ENCODE results near the gene GNG14. TPM values are rescaled to one million over a fixed set of nuclear protein-coding genes. Genes with fewer than 3 reads are reported as not detected.

Gene GNG14
- total and polyA plus RNA-seq, 2 of the 13 experiments (the other 11 are each of a cell fraction or from before 2014, with no cell fraction given), result not detected

GRCh38 chr19:12666265-12667048 lies 21.3 kb upstream of the GNG14 start, which contains the start of the genes MAN2B1 and WDR83 (continued):
- TF ChIP-seq, protein P1, sequence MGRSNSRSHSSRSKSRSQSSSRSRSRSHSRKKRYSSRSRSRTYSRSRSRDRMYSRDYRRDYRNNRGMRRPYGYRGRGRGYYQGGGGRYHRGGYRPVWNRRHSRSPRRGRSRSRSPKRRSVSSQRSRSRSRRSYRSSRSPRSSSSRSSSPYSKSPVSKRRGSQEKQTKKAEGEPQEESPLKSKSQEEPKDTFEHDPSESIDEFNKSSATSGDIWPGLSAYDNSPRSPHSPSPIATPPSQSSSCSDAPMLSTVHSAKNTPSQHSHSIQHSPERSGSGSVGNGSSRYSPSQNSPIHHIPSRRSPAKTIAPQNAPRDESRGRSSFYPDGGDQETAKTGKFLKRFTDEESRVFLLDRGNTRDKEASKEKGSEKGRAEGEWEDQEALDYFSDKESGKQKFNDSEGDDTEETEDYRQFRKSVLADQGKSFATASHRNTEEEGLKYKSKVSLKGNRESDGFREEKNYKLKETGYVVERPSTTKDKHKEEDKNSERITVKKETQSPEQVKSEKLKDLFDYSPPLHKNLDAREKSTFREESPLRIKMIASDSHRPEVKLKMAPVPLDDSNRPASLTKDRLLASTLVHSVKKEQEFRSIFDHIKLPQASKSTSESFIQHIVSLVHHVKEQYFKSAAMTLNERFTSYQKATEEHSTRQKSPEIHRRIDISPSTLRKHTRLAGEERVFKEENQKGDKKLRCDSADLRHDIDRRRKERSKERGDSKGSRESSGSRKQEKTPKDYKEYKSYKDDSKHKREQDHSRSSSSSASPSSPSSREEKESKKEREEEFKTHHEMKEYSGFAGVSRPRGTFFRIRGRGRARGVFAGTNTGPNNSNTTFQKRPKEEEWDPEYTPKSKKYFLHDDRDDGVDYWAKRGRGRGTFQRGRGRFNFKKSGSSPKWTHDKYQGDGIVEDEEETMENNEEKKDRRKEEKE (IDR thresholded peaks at IDR 0.05), result no peak
- TF ChIP-seq ZNF530 (CRISPR knock-in tag; IDR thresholded peaks at IDR 0.05; ENCODE audit: low read depth), result no peak
- no peak; the same call in 1 of the 2 replicates for TF ChIP-seq GMEB1 (CRISPR knock-in tag; IDR thresholded peaks at IDR 0.05; ENCODE audit: borderline replicate concordance)
- TF ChIP-seq ZNF451 (CRISPR knock-in tag; IDR thresholded peaks at IDR 0.05), result no peak
- TF ChIP-seq ZNF563 (CRISPR knock-in tag; IDR thresholded peaks at IDR 0.05), result no peak
- TF ChIP-seq SRSF1 (optimal IDR thresholded peaks at IDR 0.05; ENCODE audit: low read depth, low read length), result no peak
- TF ChIP-seq TRIM24 (CRISPR knock-in tag; IDR thresholded peaks at IDR 0.05), result no peak
- no peak for TF ChIP-seq JDP2 (CRISPR knock-in tag; IDR thresholded peaks at IDR 0.05; ENCODE audit: borderline replicate concordance)
- no peak for TF ChIP-seq CREB1 (IDR thresholded peaks at IDR 0.05)
- TF ChIP-seq CREB1 (CRISPR knock-in tag; IDR thresholded peaks at IDR 0.05), result no peak
- no peak; the same call in 1 of the 2 replicates for TF ChIP-seq ZMYM3 (CRISPR knock-in tag; IDR thresholded peaks at IDR 0.05)
- TF ChIP-seq ZNF557 (CRISPR knock-in tag; IDR thresholded peaks at IDR 0.05), result no peak
- no peak for TF ChIP-seq JUN (CRISPR knock-in tag; IDR thresholded peaks at IDR 0.05)
- TF ChIP-seq, protein P2, sequence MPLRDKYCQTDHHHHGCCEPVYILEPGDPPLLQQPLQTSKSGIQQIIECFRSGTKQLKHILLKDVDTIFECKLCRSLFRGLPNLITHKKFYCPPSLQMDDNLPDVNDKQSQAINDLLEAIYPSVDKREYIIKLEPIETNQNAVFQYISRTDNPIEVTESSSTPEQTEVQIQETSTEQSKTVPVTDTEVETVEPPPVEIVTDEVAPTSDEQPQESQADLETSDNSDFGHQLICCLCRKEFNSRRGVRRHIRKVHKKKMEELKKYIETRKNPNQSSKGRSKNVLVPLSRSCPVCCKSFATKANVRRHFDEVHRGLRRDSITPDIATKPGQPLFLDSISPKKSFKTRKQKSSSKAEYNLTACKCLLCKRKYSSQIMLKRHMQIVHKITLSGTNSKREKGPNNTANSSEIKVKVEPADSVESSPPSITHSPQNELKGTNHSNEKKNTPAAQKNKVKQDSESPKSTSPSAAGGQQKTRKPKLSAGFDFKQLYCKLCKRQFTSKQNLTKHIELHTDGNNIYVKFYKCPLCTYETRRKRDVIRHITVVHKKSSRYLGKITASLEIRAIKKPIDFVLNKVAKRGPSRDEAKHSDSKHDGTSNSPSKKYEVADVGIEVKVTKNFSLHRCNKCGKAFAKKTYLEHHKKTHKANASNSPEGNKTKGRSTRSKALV (CRISPR knock-in tag; IDR thresholded peaks at IDR 0.05), result no peak
- TF ChIP-seq ZNF597 (CRISPR knock-in tag; IDR thresholded peaks at IDR 0.05), result no peak
- no peak for TF ChIP-seq NCOA1 (CRISPR knock-in tag; IDR thresholded peaks at IDR 0.05)
- TF ChIP-seq, protein P3, sequence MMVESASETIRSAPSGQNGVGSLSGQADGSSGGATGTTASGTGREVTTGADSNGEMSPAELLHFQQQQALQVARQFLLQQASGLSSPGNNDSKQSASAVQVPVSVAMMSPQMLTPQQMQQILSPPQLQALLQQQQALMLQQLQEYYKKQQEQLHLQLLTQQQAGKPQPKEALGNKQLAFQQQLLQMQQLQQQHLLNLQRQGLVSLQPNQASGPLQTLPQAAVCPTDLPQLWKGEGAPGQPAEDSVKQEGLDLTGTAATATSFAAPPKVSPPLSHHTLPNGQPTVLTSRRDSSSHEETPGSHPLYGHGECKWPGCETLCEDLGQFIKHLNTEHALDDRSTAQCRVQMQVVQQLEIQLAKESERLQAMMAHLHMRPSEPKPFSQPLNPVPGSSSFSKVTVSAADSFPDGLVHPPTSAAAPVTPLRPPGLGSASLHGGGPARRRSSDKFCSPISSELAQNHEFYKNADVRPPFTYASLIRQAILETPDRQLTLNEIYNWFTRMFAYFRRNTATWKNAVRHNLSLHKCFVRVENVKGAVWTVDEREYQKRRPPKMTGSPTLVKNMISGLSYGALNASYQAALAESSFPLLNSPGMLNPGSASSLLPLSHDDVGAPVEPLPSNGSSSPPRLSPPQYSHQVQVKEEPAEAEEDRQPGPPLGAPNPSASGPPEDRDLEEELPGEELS (CRISPR knock-in tag; IDR thresholded peaks at IDR 0.05), result no peak
- no peak for TF ChIP-seq ZNF556 (CRISPR knock-in tag; IDR thresholded peaks at IDR 0.05; ENCODE audit: borderline replicate concordance)
- no peak for TF ChIP-seq TBX3 (IDR thresholded peaks at IDR 0.05; ENCODE audit: borderline replicate concordance)
- TF ChIP-seq ZNF746 (CRISPR knock-in tag; IDR thresholded peaks at IDR 0.05), result no peak
- no peak for TF ChIP-seq SRSF4 (IDR thresholded peaks at IDR 0.05; ENCODE audit: low read depth, low read length, poor library complexity, severe bottlenecking)
